Retinal pigment epithelial cell (primary cell): ENCODE data around the gene TKTL1.

Source experiments
- DNase-seq: peaks from one replicate; pipeline ENCODE4 v3.0.0-alpha.2; 2010; ENCODE audit warnings: low read depth
- H3K4me3 ChIP-seq: 2 replicates; pipeline ENCODE4 v1.5.1; 2011; ENCODE audit warnings: mild to moderate bottlenecking, low read length, control low read depth, moderate library complexity
- TF ChIP-seq, protein P1 (sequence below): conservative IDR thresholded peaks from 2 replicates; pipeline ENCODE4 v1.5.1; 2011; ENCODE audit warnings: low read depth, low read length, control low read depth, inconsistent platforms

TKTL1 gene

DNA sequence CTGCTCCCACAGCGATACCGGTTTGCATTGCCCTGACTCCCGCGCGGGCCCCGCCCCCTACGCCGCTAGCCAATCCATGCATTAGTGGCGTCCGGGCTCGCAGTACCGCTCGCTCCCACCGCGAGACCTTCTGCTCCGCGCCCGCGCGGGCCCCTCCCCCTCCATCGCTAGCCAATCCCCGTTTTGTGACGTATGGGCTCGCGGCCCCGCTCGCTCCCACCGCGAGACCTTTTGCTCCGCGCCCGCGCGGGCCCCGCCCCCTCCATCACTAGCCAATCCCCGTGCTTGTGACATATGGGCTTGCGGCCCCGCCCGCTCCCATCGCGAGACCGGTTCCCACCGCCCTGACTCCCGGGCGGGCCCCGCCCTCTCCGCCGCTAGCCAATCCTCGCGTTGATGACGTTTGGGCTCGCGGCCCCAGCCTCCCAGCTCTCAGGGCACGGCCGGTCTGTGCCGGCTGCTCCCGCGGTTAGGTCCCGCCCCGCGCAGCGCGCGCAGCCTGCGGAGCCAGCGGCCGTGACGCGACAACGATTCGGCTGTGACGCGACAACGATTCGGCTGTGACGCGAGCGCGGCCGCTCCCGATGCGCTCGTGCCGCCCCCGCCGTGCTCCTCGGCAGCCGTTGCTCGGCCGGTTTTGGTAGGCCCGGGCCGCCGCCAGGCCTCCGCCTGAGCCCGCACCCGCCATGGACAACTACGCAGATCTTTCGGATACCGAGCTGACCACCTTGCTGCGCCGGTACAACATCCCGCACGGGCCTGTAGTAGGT lies 83.4 kb downstream of the TKTL1 start, which contains the start of gene EMD:
Gene EMD (plus strand): TSS at position 497 of the 770 bp plus-strand sequence. CDS start 190 bp downstream, at position 687.
- peak within 1 kb of the TSS; percentile 65 for H3K4me3 ChIP-seq
- TF ChIP-seq, protein P1, sequence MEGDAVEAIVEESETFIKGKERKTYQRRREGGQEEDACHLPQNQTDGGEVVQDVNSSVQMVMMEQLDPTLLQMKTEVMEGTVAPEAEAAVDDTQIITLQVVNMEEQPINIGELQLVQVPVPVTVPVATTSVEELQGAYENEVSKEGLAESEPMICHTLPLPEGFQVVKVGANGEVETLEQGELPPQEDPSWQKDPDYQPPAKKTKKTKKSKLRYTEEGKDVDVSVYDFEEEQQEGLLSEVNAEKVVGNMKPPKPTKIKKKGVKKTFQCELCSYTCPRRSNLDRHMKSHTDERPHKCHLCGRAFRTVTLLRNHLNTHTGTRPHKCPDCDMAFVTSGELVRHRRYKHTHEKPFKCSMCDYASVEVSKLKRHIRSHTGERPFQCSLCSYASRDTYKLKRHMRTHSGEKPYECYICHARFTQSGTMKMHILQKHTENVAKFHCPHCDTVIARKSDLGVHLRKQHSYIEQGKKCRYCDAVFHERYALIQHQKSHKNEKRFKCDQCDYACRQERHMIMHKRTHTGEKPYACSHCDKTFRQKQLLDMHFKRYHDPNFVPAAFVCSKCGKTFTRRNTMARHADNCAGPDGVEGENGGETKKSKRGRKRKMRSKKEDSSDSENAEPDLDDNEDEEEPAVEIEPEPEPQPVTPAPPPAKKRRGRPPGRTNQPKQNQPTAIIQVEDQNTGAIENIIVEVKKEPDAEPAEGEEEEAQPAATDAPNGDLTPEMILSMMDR, result no peak
- DNase-seq, result peak; percentile 86

DNA sequence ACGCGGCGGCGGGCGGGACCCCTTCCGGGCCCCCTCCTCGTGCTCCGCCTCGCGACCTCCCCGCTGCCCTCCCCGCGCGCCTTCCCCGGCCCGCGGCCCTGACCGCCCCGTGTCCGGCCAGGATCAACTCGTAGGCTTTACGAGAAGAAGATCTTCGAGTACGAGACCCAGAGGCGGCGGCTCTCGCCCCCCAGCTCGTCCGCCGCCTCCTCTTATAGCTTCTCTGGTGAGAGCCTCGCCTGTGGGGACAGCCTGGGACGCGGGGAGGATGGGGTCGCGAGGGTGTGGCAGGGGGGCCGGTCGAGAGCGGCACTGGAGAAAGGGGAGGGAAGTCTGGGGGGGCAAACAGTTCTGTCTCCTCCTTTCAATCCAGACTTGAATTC lies 84.0 kb downstream of the TKTL1 start:
- no peak for DNase-seq
- peak overlapping the region; percentile 65 for H3K4me3 ChIP-seq
- TF ChIP-seq, protein P1, result no peak
